Stimulated activated naive CD4-positive, alpha-beta T cell treated with Interleukin-2 at 50 U/mL for 16 hours (primary cell): ENCODE data around the gene THOC2.
"Not testable (repeated sequence)": the region's sequence is repeated elsewhere in the genome, so short reads cannot be mapped to it uniquely, and the experiment has no call there.

Experiments
- DNase-seq: peaks from one replicate; lab custom pipeline; 2025; lab: John Stamatoyannopoulos, UW

The THOC2 gene

GRCh38 chrX:123738378-123738940 lies 5.6 kb upstream of the THOC2 start:
- no peak for DNase-seq

DNA sequence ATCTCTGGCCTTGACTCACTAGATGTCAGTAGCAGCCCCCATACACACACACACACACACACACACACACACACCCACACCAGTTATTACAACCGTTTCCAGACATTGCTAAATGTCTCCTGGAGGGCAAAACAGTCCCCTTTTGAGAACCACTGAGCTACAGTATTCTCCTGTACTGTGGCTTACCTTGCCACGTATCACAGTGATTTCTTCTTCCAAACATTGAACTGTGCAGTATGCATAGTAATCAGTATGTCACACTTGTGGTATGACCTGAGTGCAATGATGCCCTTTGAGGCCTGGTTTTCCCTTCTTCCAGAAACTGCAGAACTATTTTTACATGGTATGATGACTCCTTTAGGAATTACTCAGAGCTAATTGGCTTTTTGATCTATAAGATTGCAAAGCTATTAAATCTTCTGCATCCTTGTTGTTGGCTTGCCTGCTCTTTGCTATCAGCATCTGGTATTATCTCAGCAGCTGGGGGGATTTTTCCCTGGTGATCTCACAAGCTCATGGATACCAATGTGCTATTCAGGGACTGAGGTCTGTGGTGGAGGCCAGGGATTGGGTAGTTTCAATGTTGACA lies 3.6 kb upstream of the THOC2 start:
- no peak for DNase-seq

GRCh38 chrX:123735137-123735536 lies 2.3 kb upstream of the THOC2 start:
- not testable (repeated sequence) for DNase-seq

- DNase-seq, result not testable (repeated sequence)
Observed at GRCh38 chrX:123734079-123734478, 1.2 kb upstream of the THOC2 start.

- no peak for DNase-seq
Observed at GRCh38 chrX:123731987-123732669, 724 bp downstream of the THOC2 start.

GRCh38 chrX:123731258-123731986 lies 1.4 kb downstream of the THOC2 start:
- DNase-seq, result no peak

GRCh38 chrX:123728554-123728953 lies 4.3 kb downstream of the THOC2 start:
- no peak for DNase-seq

DNA sequence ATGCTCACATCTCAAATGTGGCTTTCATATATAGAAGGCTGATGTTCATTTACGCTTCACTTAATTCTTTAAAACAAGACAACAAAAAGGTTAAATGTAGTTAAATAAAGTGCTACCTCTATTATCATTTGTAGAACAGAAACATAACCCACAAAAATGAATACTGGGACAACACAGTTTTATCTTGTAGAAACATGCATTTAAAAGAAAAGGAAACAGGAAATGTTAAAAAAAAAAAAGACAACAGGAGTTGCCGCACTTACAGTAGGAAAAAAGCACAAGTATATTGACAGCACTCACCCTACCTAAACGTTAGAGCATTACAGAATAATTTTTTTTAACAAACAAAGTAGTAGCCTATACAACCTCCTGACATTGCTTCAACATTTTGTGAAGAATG lies 4.8 kb downstream of the THOC2 start:
- no peak for DNase-seq

DNA sequence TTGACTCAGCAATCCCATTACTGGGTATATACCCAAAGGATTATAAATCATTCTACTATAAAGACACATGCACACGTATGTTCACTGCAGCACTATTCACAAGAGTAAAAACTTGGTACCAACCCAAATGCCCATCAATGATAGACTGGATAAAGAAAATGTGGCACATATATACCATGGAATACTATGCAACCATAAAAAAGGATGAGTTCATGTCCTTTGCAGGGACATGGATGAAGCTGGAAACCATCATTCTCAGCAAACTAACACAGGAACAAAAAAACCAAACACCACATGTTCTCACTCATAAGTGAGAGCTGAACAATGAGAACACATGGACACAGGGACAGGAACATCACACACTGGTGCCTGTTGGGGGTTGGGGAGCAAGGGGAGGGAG lies 10.7 kb downstream of the THOC2 start:
- DNase-seq, result not testable (repeated sequence)

DNA sequence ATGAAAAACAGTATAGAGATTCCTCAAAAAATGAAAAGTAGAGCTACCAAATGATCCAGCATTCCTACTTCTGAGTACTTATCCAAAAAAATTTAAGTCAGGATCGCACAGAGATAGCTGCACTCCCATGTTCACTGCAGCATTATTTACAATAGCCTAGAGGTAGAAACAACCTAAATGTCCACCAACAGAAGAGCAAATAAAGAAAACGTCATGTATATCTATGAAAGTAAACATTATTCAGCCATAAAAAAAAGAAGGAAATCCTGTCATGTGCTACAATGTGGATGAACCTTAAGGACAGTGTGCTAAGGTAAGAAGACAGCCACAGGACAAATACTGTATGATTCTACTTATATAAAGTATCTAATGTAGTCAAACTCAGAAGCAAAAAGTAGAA lies 12.4 kb downstream of the THOC2 start:
- DNase-seq, result no peak

GRCh38 chrX:123713841-123714240 lies 19.0 kb downstream of the THOC2 start:
- no peak for DNase-seq

DNA sequence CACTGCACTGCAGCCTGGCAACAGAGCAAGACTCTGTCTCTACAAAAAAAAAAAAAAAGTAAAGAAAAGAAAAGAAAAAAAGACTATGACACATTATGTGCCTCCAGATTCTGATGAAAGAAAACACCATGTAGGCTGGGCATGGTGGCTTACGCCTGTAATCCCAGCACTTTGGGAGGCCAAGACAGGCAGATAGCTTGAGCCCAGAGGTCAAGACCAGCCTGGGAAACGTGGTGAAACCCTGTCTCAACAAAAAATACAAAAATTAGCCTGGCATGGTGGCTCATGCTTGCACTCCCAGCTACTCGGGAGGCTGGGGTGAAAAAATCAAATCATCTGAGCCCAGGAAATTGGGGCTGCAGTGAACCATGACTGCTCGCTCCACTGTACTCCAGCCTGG lies 19.4 kb downstream of the THOC2 start:
- DNase-seq, result no peak

GRCh38 chrX:123711201-123711600 lies 21.7 kb downstream of the THOC2 start:
- not testable (repeated sequence) for DNase-seq

DNA sequence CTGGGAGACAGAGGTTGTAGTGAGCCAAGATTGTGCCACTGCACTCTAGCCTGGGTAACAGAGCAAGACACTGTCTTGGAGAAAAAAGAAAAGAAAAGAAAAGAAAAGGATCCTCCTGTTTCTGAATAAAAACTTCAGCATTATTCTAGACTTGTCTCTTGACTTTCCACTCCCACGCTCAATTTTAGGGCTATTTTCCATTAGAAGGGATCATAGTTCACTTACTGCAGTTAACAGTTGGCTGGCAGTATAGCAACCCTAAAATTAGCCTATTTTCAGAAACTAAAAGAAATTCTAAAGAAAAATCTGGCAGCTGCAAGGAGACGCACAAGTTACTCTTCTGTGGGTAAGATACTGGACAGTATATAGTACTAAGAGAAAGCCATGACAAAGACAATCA lies 28.1 kb downstream of the THOC2 start:
- DNase-seq, result no peak

DNA sequence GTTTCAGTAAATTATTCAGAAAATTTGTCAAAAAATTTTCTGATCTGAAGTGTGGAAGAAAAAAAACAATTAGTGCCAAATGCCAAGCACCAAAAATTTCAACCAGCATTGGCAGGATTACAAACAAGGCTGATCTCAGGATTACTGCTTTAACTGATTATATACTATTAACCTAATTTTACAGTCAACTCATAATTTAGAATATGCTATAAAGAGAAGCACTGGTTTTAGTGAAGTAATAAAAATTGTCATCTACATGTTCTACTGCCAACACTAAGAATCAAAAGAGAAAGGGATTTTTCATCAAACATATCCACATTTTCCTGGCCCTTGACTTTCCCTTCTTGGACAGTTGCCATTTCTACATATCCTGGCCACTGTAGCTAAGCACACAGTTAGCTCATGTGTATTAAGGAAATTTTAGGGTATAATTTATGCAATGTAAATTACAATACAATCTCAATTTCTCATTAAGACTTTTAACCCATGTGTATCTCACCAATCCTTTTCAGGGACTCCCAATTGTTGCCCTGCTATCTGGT lies 33.8 kb downstream of the THOC2 start:
- no peak for DNase-seq

DNA sequence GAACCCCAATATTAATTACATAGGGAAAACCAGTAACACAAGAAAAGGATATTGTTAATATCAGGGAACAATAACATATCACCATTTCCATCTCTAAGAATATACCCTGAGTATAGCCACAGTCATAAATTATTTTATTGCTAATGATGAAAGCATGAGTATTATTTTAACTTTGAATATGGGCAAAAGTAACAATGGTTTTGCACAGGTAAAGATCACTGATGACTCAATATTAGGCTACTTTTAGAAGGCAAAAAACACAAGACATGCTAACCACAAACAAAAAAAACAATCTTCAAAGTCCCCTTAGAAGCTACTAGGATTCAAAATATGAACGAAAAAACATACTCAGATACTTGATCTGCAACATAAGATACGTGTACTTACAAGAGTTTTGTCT lies 36.5 kb downstream of the THOC2 start:
- no peak for DNase-seq

DNA sequence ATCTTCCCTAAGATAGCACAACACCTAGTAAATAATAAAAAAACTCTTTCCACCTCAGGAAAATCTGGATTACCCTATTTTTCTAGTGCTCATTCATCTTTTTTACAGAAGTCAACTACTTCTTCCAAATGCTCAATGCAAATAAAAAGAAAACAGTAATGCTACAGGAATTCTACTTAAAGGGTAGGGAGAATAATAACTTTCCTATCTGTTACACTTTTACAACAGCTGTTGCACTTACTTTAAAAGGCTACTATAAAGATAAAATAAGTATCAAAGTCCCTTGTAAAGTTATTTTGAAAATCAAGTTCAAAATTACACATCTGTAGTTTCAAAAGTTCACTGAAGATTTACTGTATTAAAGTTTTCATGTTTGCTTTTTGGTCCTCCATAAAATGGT lies 37.6 kb downstream of the THOC2 start:
- no peak for DNase-seq

- DNase-seq, result no peak
Observed at GRCh38 chrX:123691776-123692175, 41.1 kb downstream of the THOC2 start.

DNA sequence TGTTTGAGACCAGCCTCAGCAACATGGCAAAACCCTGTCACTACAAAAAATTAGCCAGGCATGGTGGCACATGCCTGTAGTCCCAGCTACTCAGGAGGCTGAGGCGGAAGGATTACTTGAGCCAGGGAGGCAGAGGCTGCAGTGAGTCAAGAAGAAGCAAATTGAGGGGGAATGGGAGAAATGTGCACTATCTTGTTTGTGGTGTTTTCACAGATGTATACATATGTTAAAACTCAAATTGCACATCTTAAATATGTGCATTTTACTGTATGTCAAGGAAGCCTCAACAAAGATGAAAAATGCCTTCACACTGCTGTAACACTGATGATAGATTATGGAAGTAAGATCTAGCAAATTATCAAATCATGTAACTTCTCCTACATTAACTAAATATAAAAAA lies 44.3 kb downstream of the THOC2 start:
- no peak for DNase-seq

DNA sequence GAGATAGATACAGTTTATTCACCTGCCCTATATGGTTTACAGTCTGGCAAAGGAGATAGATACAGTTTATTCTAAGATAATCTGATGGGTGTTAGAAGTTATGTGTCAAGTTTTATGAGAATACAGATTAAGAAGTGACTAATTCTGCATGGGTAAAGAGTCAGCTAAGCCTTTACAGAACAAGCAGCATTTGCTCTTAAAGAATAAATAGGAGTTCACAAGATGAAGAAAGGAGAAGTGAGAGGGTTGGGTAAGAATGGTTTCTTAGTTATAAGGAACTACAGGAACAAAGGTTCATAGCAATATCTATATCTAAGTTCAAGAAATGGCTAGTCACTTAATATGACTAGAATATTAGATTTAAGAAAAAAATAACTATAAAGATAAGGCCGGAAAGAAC lies 47.6 kb downstream of the THOC2 start:
- DNase-seq, result no peak

- DNase-seq, result no peak
Observed at GRCh38 chrX:123682186-123682585, 50.7 kb downstream of the THOC2 start.

DNA sequence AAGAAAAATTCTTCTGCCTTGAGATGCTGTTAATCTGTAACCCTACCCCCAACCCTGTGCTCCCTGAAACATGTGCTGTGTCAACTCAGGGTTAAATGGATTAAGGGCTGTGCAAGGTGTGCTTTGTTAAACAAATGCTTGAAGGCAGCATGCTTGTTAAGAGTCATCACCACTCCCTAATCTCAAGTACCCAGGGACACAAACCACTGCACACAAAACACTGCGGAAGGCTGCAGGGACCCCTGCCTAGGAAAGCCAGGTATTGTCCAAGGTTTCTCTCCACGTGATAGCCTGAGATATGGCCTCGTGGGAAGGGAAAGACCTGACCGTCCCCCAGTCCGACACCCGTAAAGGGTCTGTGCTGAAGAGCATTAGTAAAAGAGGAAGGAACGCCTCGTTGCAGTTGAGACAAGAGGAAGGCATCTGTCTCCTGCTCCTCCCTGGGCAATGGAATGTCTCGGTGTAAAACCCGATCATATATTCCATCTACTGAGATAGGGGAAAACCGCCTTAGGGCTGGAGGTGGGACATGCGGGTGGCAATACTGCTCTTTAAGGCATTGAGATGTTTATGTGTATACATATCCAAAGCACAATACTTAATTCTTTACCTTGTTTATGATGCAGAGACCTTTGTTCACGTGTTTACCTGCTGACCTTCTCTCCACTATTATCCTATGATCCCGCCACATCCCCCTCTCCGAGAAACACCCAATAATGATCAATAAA lies 53.0 kb downstream of the THOC2 start:
- not testable (repeated sequence) for DNase-seq
